Ascending aorta (tissue), 2 donors: ENCODE results near the gene CASP5. TPM values are rescaled to one million over a fixed set of nuclear protein-coding genes. Genes with fewer than 3 reads are reported as not detected.

Experiments used
- DNase-seq, 2 donors: peaks; one replicate each; pipeline ENCODE4 v3.0.0-alpha.2; 2019; ENCODE audit warnings: low spot score in 2 of 2
- H3K27ac ChIP-seq, 2 donors: fragments of 200-600 bp; sonication (generic); one replicate each; pipeline ENCODE4 v1.5.1; 2016 to 2017; ENCODE audit warnings: mild to moderate bottlenecking in 1 of 2
- H3K27me3 ChIP-seq: fragments of 200-600 bp; sonication (generic); one replicate; pipeline ENCODE4 v1.5.1; 2017
- H3K36me3 ChIP-seq, 2 donors: fragments of 200-600 bp; sonication (generic); one replicate each; pipeline ENCODE4 v1.5.1; 2016
- H3K4me1 ChIP-seq, 2 donors: fragments of 200-600 bp; sonication (generic); one replicate each; pipeline ENCODE4 v1.5.1; 2016 to 2017; ENCODE audit warnings: mild to moderate bottlenecking in 1 of 2
- H3K4me3 ChIP-seq, 2 donors: fragments of 200-600 bp; sonication (generic); one replicate each; pipeline ENCODE4 v1.5.1; 2016 to 2017; ENCODE audit warnings: mild to moderate bottlenecking in 1 of 2
- H3K9me3 ChIP-seq, 2 donors: fragments of 200-600 bp; sonication (generic); one replicate each; pipeline ENCODE4 v1.5.1; 2016
- CTCF ChIP-seq, 3 experiments: fragments of 200-600 bp in 2 of 3; fragments of 450-650 bp in 1 of 3; sonication (generic) in 2 of 3; IDR thresholded peaks; one replicate each; pipeline ENCODE4 v1.5.1; 2016 to 2019; ENCODE audit warnings: antibody characterized with exemption in 3 of 3, mild to moderate bottlenecking in 1 of 3, moderate library complexity in 1 of 3
- intact Hi-C: fragments of 100-400 bp; cut with DNase I; formaldehyde crosslinking; loops from one replicate; pipeline ENCODE4 v1.15.1; 2023
- total RNA-seq: library from RNA; depleted of rRNA; stranded (reverse); fragments of >200 nt; gene quantifications from one replicate; pipeline ENCODE4 v1.1.0, GENCODE V29; 2016

The CASP5 gene
- total RNA-seq, 1 donor from 2014 or later, result not detected

GRCh38 chr11:105056446-105056845, 33.5 kb upstream of the CASP5 start:
- Histone ChIP-seq H3K4me3 (no peak overlapping the region), H3K9me3 (no peaks in the 10 kb centered on the region), H3K4me1 (no peaks in the 10 kb centered on the region), H3K36me3 (no peaks in the 10 kb centered on the region), H3K27ac (no peak overlapping the region), H3K27me3 (no peaks in the 10 kb centered on the region)
- no peak for TF ChIP-seq CTCF (IDR thresholded peaks at IDR 0.05)
- intact Hi-C loops, result no loop called here
- no peak for DNase-seq

- DNase-seq, result no peak
- H3K27me3 ChIP-seq, result no peaks in the 10 kb centered on the region
- H3K36me3 ChIP-seq, result no peaks in the 10 kb centered on the region
- no peaks in the 10 kb centered on the region for H3K4me1 ChIP-seq
- no peak overlapping the region for H3K27ac ChIP-seq
- H3K9me3 ChIP-seq, result no peaks in the 10 kb centered on the region
- no peak for TF ChIP-seq CTCF (IDR thresholded peaks at IDR 0.05)
- H3K4me3 ChIP-seq, result no peak overlapping the region
- intact Hi-C loops, result no loop called here
Observed at GRCh38 chr11:105054723-105055493, 31.9 kb upstream of the CASP5 start.

- no peak overlapping the region for H3K27ac ChIP-seq
- TF ChIP-seq CTCF (IDR thresholded peaks at IDR 0.05), result no peak
- no peaks in the 10 kb centered on the region for H3K36me3 ChIP-seq
- no peak for DNase-seq
- no peaks in the 10 kb centered on the region for H3K27me3 ChIP-seq
- intact Hi-C loops, result no loop called here
- no peak overlapping the region for H3K4me3 ChIP-seq
- no peaks in the 10 kb centered on the region for H3K4me1 ChIP-seq
- no peaks in the 10 kb centered on the region for H3K9me3 ChIP-seq
Observed at GRCh38 chr11:105052487-105052886, 29.5 kb upstream of the CASP5 start.

GRCh38 chr11:105051559-105051958, 28.6 kb upstream of the CASP5 start:
- Histone ChIP-seq H3K27ac (no peak overlapping the region), H3K4me1 (peaks cover 0 to 2% of the 10 kb centered on the region in 2 donors), H3K4me3 (no peak overlapping the region), H3K9me3 (no peaks in the 10 kb centered on the region), H3K27me3 (no peaks in the 10 kb centered on the region), H3K36me3 (no peaks in the 10 kb centered on the region)
- intact Hi-C loops, result no loop called here
- no peak for DNase-seq
- TF ChIP-seq CTCF (IDR thresholded peaks at IDR 0.05), result no peak

- no peaks in the 10 kb centered on the region for H3K9me3 ChIP-seq
- H3K27me3 ChIP-seq, result no peaks in the 10 kb centered on the region
- intact Hi-C loops, result no loop called here
- no peak overlapping the region for H3K27ac ChIP-seq
- no peak for TF ChIP-seq CTCF (IDR thresholded peaks at IDR 0.05)
- no peak for DNase-seq
- H3K36me3 ChIP-seq, result no peaks in the 10 kb centered on the region
- no peak overlapping the region for H3K4me3 ChIP-seq
- peaks cover 0 to 2% of the 10 kb centered on the region in 2 donors for H3K4me1 ChIP-seq
Observed at GRCh38 chr11:105049481-105049880, 26.5 kb upstream of the CASP5 start.
